NCI-H1417 treated with DMSO at 0.1 percent for 48 hours (cell line): ENCODE results near the gene ADAMTS14.

Experiments used
- DNase-seq: peaks from one replicate; lab custom pipeline; 2025; lab: John Stamatoyannopoulos, UW

Gene ADAMTS14

DNA sequence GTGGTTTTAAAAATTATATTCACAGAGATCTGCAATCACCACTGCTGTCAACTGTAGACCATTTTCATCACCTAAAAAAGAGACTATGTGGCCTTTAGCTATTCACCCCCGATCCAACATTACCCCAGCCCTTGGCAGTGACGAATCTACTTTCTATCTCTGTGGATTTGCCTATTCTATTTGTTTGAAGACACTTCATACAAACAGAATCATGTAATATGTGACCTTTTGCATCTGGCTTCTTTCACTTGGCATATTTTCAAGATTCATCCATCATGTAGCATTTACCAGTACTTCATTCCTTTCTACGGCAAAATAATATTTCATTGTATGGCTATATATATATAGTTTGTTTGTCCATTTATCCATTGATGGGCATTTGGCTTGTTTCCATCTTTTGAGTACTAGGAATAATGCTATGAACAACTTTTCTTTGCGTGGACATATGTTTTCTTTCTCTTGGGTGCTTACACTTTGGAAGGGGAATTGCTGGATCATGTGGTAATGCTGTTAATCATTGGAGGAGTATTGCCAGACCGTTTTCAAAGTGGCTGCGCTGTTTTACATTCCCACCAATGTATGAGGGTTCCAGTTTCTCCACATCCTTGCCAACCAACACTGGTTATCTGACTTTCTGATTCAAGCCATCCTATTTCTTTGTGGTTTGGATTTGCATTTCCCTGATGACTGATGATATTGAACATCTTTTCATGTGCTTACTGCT is 22.3 kb downstream of the ADAMTS14 start:
- no peak for DNase-seq

GRCh38 chr10:70695241-70696030 is 23.1 kb downstream of the ADAMTS14 start:
- no peak for DNase-seq

- no peak for DNase-seq
Observed at GRCh38 chr10:70698211-70698610, 25.9 kb downstream of the ADAMTS14 start.

DNA sequence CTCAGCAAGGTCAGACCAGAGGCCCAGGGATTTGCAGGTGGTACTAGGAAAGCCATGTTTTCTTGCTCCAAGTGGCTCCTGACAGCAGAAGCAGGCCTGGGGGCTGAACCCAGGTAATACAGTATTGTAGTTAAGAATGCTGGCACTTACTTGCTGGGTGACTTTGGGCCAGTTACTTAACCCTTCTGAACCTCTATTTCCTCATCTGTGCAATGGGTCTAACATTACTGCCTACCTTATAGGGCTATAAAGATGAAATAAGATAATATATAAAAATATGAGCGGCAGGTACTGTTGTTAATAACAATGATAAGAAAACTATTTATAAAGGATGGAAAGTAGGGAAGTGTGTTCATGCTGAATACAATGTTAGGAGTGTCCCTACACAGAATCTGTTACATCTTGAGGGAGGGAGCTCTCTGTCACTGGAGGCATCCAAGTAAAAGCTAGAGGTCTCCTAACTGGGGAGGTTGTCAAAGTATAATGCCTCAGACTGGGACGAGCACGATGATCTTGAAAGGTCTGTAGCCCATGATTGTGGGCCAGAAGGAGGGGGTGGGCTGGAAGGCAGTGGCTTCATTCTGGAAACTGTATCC is 26.9 kb downstream of the ADAMTS14 start:
- DNase-seq = no peak

- DNase-seq = no peak
Observed at GRCh38 chr10:70699659-70700174, 27.4 kb downstream of the ADAMTS14 start.

DNA sequence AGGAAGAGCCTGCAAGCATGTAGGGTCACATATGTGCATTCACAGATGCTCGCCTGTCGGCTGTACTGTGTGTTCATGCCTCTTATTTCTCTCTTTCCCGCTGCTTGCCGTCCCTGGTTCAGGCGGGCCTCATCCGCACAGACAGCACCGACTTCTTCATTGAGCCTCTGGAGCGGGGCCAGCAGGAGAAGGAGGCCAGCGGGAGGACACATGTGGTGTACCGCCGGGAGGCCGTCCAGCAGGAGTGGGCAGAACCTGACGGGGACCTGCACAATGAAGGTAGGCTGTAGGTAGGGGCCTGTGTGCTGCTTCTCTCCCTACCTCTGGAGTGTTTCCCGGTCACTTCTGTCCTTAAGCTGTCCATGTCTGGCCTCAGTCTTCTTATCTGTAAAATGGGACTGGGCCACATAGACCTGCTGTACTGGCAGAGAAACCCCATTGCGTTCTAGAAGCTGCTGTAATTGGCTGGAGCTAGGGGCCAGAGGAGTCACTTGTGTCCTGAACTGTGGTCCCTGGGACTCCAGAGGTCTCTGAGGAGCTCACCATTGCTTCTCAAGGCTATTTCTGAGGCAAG is 30.0 kb downstream of the ADAMTS14 start:
- DNase-seq = no peak

- DNase-seq = no peak
Observed at GRCh38 chr10:70704211-70704610, 31.9 kb downstream of the ADAMTS14 start.

GRCh38 chr10:70705121-70705861 is 33.0 kb downstream of the ADAMTS14 start:
- DNase-seq = no peak

- DNase-seq = no peak
Observed at GRCh38 chr10:70711177-70711576, 38.9 kb downstream of the ADAMTS14 start.

GRCh38 chr10:70711911-70712310 is 39.6 kb downstream of the ADAMTS14 start:
- DNase-seq = no peak

DNA sequence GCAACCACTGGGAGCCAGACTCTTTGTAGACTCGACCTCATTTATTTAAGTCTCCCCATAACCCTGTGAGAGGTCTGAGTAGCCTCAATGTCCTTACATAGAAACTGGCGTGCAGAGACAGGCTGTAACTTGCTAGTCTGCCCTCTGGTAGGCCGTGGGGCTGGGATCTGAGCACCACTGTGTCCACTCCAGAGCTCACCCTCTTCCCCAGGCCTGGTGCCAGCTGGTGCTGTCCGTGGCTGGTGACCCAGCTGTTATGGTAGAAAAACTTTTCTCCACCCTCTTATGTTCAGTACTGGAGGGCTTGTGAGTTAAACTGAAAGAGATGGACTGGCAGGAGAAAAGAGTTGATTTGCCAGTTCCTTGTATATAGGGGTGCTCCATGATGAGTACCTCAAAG is 41.9 kb downstream of the ADAMTS14 start:
- DNase-seq = no peak

GRCh38 chr10:70714951-70715350 is 42.6 kb downstream of the ADAMTS14 start:
- no peak for DNase-seq

DNA sequence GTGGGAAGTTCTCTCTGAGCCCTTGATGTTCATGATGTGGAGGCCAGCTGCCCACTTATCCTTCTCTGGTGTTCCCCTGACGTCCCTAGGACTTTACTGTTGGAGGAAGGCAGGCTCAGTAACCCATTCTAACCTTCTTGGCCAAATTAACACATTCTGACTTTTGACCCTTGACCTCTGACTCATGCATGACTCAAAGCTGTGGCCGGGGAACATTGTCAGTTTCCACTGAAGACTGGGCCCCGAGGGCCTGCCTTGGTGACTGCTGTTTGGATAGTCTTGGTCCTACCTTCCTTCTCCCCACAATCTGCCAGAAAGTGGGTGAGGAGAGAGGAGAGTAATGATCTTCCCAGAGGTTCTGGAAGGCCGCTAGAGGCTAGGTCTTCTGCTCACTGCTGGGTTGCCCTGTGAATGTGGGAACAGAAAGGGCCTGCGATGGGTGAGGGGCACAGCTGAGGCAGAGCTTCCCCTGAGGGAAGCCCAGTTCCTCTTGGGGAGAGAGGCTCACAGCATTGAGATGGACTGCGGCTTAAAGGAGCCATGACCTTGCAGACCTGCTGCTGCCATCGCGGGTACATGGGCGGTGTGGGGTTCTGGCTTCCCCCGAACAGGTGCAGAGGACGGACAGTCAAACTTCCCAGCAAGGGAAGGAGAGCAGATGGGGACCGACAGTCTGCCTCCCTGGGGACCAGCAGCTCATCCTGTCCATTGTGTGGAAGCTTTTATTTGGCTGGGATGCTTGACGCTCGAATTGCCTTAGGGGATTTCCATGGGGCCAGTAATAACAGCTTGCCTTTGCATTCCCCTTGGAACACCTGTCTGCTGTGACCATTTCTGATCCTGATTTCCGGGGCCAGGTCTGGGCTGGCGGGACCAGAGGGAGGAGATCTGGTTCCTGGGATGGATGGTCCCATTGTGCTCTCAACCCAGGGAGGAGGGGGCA is 43.8 kb downstream of the ADAMTS14 start:
- DNase-seq = peak; percentile 27

DNA sequence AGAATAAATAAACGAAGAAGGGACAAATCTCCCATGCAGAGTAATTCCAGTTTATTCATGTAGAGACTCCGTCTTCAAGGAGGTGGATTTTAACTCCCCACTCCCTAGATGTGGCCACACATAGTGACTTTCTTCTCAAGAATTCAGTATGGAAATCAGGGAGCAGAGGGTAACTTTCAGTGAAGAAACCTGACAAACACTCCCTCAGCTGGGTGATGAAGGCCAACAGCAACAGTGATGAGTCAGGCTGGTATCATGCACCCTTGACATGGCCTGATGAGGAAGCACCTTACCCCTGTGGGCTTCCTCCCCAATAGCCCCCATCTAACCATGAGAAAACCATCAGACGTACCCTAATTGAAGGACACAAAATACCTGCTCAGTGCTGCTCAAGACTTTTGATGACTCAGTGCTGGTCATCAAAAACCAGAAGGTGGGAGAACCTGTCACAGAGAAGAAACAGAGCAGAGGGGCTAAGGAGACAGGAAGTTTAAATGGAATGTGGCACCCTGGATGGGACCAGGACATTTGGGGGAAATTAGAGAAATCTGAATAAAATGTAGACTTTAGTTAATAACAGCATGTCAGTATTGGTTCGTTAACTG is 50.6 kb downstream of the ADAMTS14 start:
- DNase-seq = no peak

DNA sequence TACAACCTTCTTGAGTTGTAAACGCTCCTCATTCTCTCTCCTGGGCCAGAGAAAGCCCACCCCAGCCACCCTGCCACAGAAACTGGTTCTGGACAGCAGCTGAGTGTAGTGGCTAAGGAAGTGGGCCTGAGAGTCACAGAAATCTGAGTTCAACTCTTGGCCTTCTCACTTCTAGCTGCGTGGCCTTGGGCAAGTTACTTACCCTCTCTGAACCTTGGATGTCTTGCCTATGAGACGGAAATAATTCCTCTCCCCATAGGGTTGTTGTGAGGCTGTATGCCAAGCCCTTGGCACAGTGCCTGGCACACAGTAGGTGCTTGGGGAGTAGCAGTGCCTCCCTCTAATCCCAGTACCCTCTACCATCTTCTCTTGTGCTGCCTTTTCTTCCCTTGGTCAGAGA is 51.5 kb downstream of the ADAMTS14 start:
- no peak for DNase-seq

DNA sequence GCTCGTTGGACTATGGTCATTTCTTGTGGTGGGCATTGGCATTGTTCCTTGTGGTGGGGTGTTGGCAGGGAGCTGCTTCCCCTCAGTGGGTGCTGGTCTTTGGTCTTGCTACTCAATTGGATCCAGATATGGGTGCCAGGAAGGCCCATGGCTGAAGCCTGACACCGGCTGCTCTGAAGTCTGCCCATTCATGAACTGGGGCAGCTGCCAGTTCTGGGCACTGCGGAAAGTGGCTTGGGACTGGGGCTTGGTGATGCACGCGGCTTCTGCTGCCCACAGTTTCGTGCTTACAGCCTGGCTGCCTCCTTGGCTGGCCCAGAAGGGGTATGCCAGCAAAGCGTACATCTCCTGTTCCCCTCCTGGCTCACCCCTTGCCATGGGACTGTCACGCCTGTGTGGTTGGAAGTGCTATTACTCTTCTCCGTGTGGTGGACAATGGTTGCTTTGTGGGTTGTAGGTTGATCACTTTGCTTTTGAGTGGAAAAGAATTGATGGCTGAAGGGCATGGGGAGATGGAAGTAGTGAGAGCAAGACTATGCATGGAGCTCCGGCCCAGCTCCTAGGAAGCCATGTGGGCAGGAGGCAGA is 54.7 kb downstream of the ADAMTS14 start:
- no peak for DNase-seq

GRCh38 chr10:70728328-70728727 is 56.0 kb downstream of the ADAMTS14 start:
- no peak for DNase-seq

- DNase-seq = peak; percentile 51
Observed at GRCh38 chr10:70729763-70730357, 57.6 kb downstream of the ADAMTS14 start.

- DNase-seq = no peak
Observed at GRCh38 chr10:70730955-70731354, 58.6 kb downstream of the ADAMTS14 start.
